Type B pancreatic cell (in vitro differentiated cells): Measurements from ENCODE around the gene SYT17. TPM values are rescaled to one million over a fixed set of nuclear protein-coding genes. Genes with fewer than 3 reads are reported as not detected.
"Not testable (repeated sequence)": the region's sequence is repeated elsewhere in the genome, so short reads cannot be mapped to it uniquely, and the experiment has no call there.

Source experiments
- DNase-seq: peaks from one replicate; pipeline ENCODE4 v3.0.0; 2021; ENCODE audit warnings: mixed read lengths; ENCODE audit not compliant: unreplicated experiment; ENCODE audit errors: extremely low spot score
- H3K27ac Mint-ChIP-seq: 2 replicates; pipeline ENCODE4 v1.8.0; 2021; ENCODE audit warnings: mild to moderate bottlenecking, mixed read lengths
- H3K27me3 Mint-ChIP-seq: 2 replicates; pipeline ENCODE4 v1.8.0; 2021; ENCODE audit warnings: mixed read lengths
- H3K36me3 Mint-ChIP-seq: 2 replicates; pipeline ENCODE4 v1.8.0; 2021; ENCODE audit warnings: mixed read lengths
- H3K4me1 Mint-ChIP-seq: one replicate; pipeline ENCODE4 v1.8.0; 2021; ENCODE audit warnings: mixed read lengths; ENCODE audit not compliant: unreplicated experiment
- H3K4me3 Mint-ChIP-seq: 2 replicates; pipeline ENCODE4 v1.8.0; 2021; ENCODE audit warnings: mild to moderate bottlenecking, mixed read lengths
- H3K9me3 Mint-ChIP-seq: 2 replicates; pipeline ENCODE4 v1.8.0; 2021; ENCODE audit warnings: mixed read lengths
- total RNA-seq: library from RNA; stranded (reverse); gene quantifications from 2 replicates; pipeline ENCODE4 v1.2.1, GENCODE V29; 2021; ENCODE audit warnings: low replicate concordance
- TF ChIP-seq, protein P1 (sequence below): fragments of 200-600 bp; sonication (generic); conservative IDR thresholded peaks from 2 replicates; pipeline ENCODE4 v1.5.0; 2021; ENCODE audit warnings: antibody characterized with exemption, mild to moderate bottlenecking

Gene SYT17
- total RNA-seq, 1 donor from 2014 or later, result 10.7 TPM

DNA sequence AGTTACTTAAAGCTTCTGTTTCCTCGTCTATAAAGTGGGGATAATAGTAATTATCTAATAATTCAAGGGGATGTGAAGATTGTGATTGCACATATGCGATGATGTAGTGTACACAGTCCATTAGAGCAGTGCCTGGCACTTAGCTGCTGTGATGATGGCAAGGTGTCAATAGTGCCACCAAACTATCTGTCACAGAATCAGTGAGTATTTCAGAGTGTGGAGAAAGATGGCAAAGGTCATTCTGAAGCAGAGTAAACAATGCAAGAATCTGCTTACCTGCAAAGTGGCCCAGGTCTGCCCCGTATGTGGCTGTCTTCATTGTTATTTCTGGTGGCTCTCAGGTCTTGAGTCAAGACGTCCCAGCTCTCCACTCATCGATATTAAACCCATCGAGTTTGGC is 15.1 kb downstream of the SYT17 start:
- no peaks in the 10 kb centered on the region for H3K27me3 Mint-ChIP-seq
- H3K4me3 Mint-ChIP-seq, result no peak overlapping the region
- peak overlapping the region; percentile 36 for H3K27ac Mint-ChIP-seq
- no peak for DNase-seq
- H3K36me3 Mint-ChIP-seq, result peaks cover 11% of the 10 kb centered on the region
- no peaks in the 10 kb centered on the region for H3K9me3 Mint-ChIP-seq
- peaks cover 4% of the 10 kb centered on the region for H3K4me1 Mint-ChIP-seq
- TF ChIP-seq, protein P1, sequence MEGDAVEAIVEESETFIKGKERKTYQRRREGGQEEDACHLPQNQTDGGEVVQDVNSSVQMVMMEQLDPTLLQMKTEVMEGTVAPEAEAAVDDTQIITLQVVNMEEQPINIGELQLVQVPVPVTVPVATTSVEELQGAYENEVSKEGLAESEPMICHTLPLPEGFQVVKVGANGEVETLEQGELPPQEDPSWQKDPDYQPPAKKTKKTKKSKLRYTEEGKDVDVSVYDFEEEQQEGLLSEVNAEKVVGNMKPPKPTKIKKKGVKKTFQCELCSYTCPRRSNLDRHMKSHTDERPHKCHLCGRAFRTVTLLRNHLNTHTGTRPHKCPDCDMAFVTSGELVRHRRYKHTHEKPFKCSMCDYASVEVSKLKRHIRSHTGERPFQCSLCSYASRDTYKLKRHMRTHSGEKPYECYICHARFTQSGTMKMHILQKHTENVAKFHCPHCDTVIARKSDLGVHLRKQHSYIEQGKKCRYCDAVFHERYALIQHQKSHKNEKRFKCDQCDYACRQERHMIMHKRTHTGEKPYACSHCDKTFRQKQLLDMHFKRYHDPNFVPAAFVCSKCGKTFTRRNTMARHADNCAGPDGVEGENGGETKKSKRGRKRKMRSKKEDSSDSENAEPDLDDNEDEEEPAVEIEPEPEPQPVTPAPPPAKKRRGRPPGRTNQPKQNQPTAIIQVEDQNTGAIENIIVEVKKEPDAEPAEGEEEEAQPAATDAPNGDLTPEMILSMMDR, result no peak

DNA sequence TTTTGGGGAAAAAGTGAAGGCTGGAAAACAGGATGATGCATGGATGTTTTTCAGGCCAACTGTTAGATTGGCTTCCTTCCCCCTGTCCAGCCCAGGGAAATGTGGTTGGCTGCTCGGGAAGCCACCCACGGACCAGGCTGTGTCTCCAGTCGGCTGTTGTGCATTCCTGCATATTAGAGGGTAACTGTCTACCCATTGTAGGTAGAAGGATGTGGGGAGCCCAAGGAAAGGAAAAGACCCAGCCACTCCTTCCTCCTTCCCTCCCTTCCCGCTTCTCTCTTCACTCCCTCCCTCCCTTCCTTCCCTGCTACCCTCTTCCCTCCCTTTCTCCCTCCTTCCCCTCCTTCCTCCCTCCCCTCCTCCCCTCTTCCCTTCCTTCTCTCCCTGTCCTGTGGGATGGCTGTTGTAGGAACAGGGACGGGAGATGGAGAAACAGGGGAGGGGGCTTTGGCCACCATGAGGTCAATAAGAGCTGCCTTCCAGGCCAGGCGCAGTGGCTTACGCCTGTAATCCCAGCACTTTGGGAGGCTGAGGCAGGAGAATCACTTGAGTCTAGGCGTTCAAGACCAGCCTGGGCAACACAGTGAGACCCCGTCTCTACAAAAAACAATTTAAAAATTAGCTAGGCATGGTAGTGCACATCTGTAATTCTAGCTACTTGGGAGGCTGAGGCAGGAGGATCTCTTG is 16.9 kb downstream of the SYT17 start:
- no peak for DNase-seq
- H3K4me1 Mint-ChIP-seq, result peaks cover 4% of the 10 kb centered on the region
- H3K9me3 Mint-ChIP-seq, result no peaks in the 10 kb centered on the region
- no peak overlapping the region for H3K27ac Mint-ChIP-seq
- no peaks in the 10 kb centered on the region for H3K27me3 Mint-ChIP-seq
- no peak overlapping the region for H3K4me3 Mint-ChIP-seq
- H3K36me3 Mint-ChIP-seq, result peaks cover 13% of the 10 kb centered on the region
- TF ChIP-seq, protein P1, result no peak

DNA sequence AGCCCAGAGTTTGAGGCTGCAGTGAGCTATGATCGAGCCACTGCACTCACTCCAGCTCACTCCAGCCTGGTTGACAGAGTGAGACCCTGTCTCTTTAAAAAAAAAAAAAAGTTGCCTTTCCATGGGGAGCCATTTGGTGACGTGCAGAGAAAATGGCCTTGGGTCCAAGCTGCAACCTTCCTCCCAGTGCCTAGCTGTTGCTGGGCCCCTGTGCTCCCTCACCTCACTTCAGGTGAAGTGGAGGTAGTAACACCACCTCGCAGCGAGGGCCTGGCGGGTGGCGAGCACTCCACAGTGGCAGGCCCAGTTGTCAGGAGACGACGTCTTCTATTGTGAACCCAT is 17.4 kb downstream of the SYT17 start:
- peaks cover 13% of the 10 kb centered on the region for H3K36me3 Mint-ChIP-seq
- peaks cover 4% of the 10 kb centered on the region for H3K4me1 Mint-ChIP-seq
- H3K27ac Mint-ChIP-seq, result no peak overlapping the region
- H3K27me3 Mint-ChIP-seq, result no peaks in the 10 kb centered on the region
- TF ChIP-seq, protein P1, result no peak
- DNase-seq, result no peak
- H3K4me3 Mint-ChIP-seq, result no peak overlapping the region
- H3K9me3 Mint-ChIP-seq, result no peaks in the 10 kb centered on the region

DNA sequence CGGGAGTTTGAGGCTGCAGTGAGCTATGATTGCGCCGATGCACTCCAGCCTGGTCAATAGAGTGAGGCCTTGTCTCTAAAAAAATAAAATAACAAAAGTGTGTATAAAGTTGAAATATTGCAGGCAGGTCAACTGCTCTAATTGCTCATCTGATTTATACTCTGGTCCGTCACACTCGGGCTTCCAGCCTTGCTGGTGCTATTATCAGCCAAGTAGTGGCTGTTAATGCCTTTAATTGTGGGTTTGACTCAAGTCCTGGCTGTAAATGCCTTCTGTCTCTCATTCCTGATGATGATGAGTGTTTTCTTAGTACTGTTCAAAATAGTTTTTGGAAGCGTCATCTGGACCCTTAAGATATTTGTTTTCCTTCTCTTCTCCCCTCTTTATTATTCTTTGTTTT is 18.4 kb downstream of the SYT17 start:
- DNase-seq, result no peak
- Mint-ChIP-seq H3K9me3 (no peaks in the 10 kb centered on the region), H3K4me3 (no peak overlapping the region), H3K27me3 (no peaks in the 10 kb centered on the region), H3K4me1 (peaks cover 4% of the 10 kb centered on the region), H3K36me3 (peaks cover 13% of the 10 kb centered on the region), H3K27ac (no peak overlapping the region)
- TF ChIP-seq, protein P1, result no peak

DNA sequence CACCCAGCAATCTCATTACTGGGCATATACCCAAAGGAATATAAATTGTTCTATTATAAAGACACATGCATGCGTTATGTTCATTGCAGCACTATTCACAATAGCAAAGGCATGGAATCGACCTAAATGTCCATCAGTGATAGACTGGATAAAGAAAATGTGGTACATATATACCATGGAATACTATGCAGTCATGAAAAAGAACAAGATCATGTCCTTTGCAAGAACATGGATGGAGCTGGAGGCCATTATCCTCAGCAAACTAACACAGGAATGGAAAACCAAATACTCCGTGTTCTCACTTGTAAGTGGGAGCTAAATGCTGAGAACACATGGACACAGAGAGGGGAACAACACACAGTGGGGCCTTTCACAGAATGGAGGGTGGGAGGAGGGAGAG is 19.9 kb downstream of the SYT17 start:
- H3K36me3 Mint-ChIP-seq, result peaks cover 13% of the 10 kb centered on the region
- H3K4me1 Mint-ChIP-seq, H3K27ac Mint-ChIP-seq, H3K27me3 Mint-ChIP-seq, H3K4me3 Mint-ChIP-seq, H3K9me3 Mint-ChIP-seq, DNase-seq: not testable (repeated sequence)

DNA sequence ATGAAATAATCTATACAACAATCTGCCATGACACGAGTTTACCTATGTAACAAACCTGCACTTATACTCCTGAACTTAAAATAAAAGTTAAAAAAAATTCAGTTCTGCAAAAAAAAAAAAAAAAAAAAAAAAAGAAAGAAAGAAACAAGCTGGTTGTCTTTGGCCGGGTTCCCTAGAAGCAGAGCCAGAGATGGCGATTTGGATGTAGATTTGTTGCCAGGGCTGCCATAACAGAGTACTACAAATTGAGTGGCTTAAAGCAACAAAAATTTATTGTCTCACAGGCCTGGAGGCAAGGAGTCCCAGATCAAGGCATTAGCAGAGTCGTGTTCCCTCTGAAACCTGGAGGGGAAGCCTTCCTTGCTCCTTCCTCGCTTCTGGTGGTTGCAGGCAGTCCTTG is 20.4 kb downstream of the SYT17 start:
- no peak for DNase-seq
- peaks cover 4% of the 10 kb centered on the region for H3K4me1 Mint-ChIP-seq
- no peak overlapping the region for H3K27ac Mint-ChIP-seq
- TF ChIP-seq, protein P1, result no peak
- H3K4me3 Mint-ChIP-seq, result no peak overlapping the region
- no peaks in the 10 kb centered on the region for H3K9me3 Mint-ChIP-seq
- no peaks in the 10 kb centered on the region for H3K27me3 Mint-ChIP-seq
- H3K36me3 Mint-ChIP-seq, result peaks cover 13% of the 10 kb centered on the region
